ENCODE data around the gene SGPP2. TPM values are rescaled to one million over a fixed set of nuclear protein-coding genes. Genes with fewer than 3 reads are reported as not detected.

The SGPP2 gene
- polyA plus RNA-seq, 2 of the 4 experiments (the other 2 are of a cell fraction): 0.10 to 0.26 TPM

- no peak for ATAC-seq
- no peak overlapping the region for H3K27ac ChIP-seq
- DNase-seq (ENCODE audit: low read depth in 1 of 2, low spot score in 1 of 2): no peak
- FAIRE-seq: no peak
- ChIA-PET CTCF (interaction anchor here (0.9 kb wide), 1 partner anchor 432 kb away, joined by 4 read pairs; no protein-coding TSS in a partner anchor), POLR2A (no interaction called here)
- H3K4me2 ChIP-seq: no peak overlapping the region
- H3K9me3 ChIP-seq: no peaks in the 10 kb centered on the region
- H3K4me3 ChIP-seq: no peak overlapping the region
- 30% methylated on average over 4 of the region's 4 CpGs for WGBS (ENCODE audit: missing lambda C conversion rate)
- TF ChIP-seq FOXS1 (CRISPR knock-in tag; IDR thresholded peaks at IDR 0.05) (no peak), MYC (IDR thresholded peaks at IDR 0.05; ENCODE audit: borderline replicate concordance, low read length) (no peak), CBX8 (IDR thresholded peaks at IDR 0.05) (no peak), CHD4 (IDR thresholded peaks at IDR 0.05; ENCODE audit: borderline replicate concordance) (no peak), HOXB13 (CRISPR knock-in tag; IDR thresholded peaks at IDR 0.05; ENCODE audit: low read depth) (no peak), MAX (IDR thresholded peaks at IDR 0.05) (no peak), ZC3H11A (IDR thresholded peaks at IDR 0.05) (no peak), REST (IDR thresholded peaks at IDR 0.05) (no peak), E2F6 (IDR thresholded peaks at IDR 0.05; ENCODE audit: borderline replicate concordance, low read depth) (no peak), RFX5 (IDR thresholded peaks at IDR 0.05) (no peak), SMC3 (IDR thresholded peaks at IDR 0.05) (no peak), CHD2 (IDR thresholded peaks at IDR 0.05; ENCODE audit: low read length, partially characterized antibody) (no peak), NR3C1 (IDR thresholded peaks at IDR 0.05) (no peak), BCL3 (IDR thresholded peaks at IDR 0.05) (no peak), RAD21 (conservative IDR thresholded peaks at IDR 0.05 in 1 of 2, IDR thresholded peaks at IDR 0.05 in 1 of 2) (no peak), BHLHE40 (IDR thresholded peaks at IDR 0.05; ENCODE audit: low read depth, low read length) (no peak)
- H3K4me1 ChIP-seq: no peaks in the 10 kb centered on the region
These were observed 32.2 kb downstream of the SGPP2 start for GRCh38 chr2:222456479-222457077.

- no peak for TF ChIP-seq TFCP2L1 (CRISPR knock-in tag; IDR thresholded peaks at IDR 0.05)
- POLR2A ChIA-PET: no interaction called here
- no peak for ATAC-seq
These were observed 35.6 kb downstream of the SGPP2 start for GRCh38 chr2:222459983-222460382.

GRCh38 chr2:222465746-222466145 is 41.4 kb downstream of the SGPP2 start:
- POLR2A ChIA-PET: no interaction called here
- no peaks in the 10 kb centered on the region for H3K4me1 ChIP-seq
- H3K27ac ChIP-seq: no peak overlapping the region
- no peak for DNase-seq (ENCODE audit: low read depth in 1 of 2, low spot score in 1 of 2)
- no peak overlapping the region for H3K4me2 ChIP-seq
- no peak for ATAC-seq
- no peaks in the 10 kb centered on the region for H3K9me3 ChIP-seq
- 23% methylated on average over 3 of the region's 3 CpGs for WGBS (ENCODE audit: missing lambda C conversion rate)
- FAIRE-seq: no peak
- CTCF ChIA-PET: no interaction called here
- no peak overlapping the region for H3K4me3 ChIP-seq
- no peak for TF ChIP-seq HOXA7 (CRISPR knock-in tag; IDR thresholded peaks at IDR 0.05)
- TF ChIP-seq SMC3 (IDR thresholded peaks at IDR 0.05): no peak
- TF ChIP-seq RNF2 (IDR thresholded peaks at IDR 0.05; ENCODE audit: borderline replicate concordance, low read depth): no peak
- TF ChIP-seq CHD4 (IDR thresholded peaks at IDR 0.05; ENCODE audit: borderline replicate concordance): no peak
- no peak for TF ChIP-seq USF2 (IDR thresholded peaks at IDR 0.05)
- no peak for TF ChIP-seq BHLHE40 (IDR thresholded peaks at IDR 0.05; ENCODE audit: low read depth, low read length)
- TF ChIP-seq REST (IDR thresholded peaks at IDR 0.05): no peak
- TF ChIP-seq KDM5A (IDR thresholded peaks at IDR 0.05): no peak
- TF ChIP-seq TP53 (CRISPR knock-in tag; IDR thresholded peaks at IDR 0.05): no peak
- no peak for TF ChIP-seq MAFK (IDR thresholded peaks at IDR 0.05; ENCODE audit: partially characterized antibody)
- no peak for TF ChIP-seq ZNF302 (CRISPR knock-in tag; IDR thresholded peaks at IDR 0.05)

More at GRCh38 chr2:222459983-222460382, 35.6 kb downstream of the SGPP2 start:
- FAIRE-seq (no peak), DNase-seq (ENCODE audit: low read depth in 1 of 2, low spot score in 1 of 2) (no peak)
- H3K4me3 ChIP-seq: no peak overlapping the region
- CTCF ChIA-PET: no interaction called here
- WGBS (ENCODE audit: missing lambda C conversion rate): 52% methylated on average over 10 of the region's 10 CpGs
- H3K4me2 ChIP-seq: no peak overlapping the region
- no peaks in the 10 kb centered on the region for H3K9me3 ChIP-seq
- H3K4me1 ChIP-seq: no peaks in the 10 kb centered on the region
- H3K27ac ChIP-seq: no peak overlapping the region

Measured in A549 (cell line).